HepG2 (cell line): ENCODE data around the gene EIF4EBP3. TPM values are rescaled to one million over a fixed set of nuclear protein-coding genes. Genes with fewer than 3 reads are reported as not detected.
A peak's percentile ranks its signal among the peaks of the same experiment; 100 is the strongest.

Source experiments
- ARNT ChIP-seq: fragments of 450-650 bp; IDR thresholded peaks from 2 replicates; pipeline ENCODE4 v1.6.1; 2017
- ATM ChIP-seq: fragments of 450-650 bp; IDR thresholded peaks from 2 replicates; pipeline ENCODE4 v1.7.1; 2017; ENCODE audit warnings: mild to moderate bottlenecking, borderline replicate concordance
- BRCA1 ChIP-seq: sonication (generic); formaldehyde crosslinking; IDR thresholded peaks from 2 replicates; pipeline ENCODE4 v1.4.0; 2020; ENCODE audit warnings: missing genetic modification reagents
- ETV6 ChIP-seq: sonication (generic); formaldehyde crosslinking; conservative IDR thresholded peaks from 2 replicates; pipeline ENCODE4 v1.4.0; 2020; ENCODE audit warnings: missing genetic modification reagents
- FOXO1 ChIP-seq: sonication (generic); formaldehyde crosslinking; IDR thresholded peaks from 2 replicates; pipeline ENCODE4 v1.4.0; 2020; ENCODE audit warnings: missing genetic modification reagents
- HES4 ChIP-seq: sonication (generic); formaldehyde crosslinking; IDR thresholded peaks from 2 replicates; pipeline ENCODE4 v1.9.0; 2021; ENCODE audit warnings: mild to moderate bottlenecking, missing genetic modification reagents, borderline replicate concordance
- JUN ChIP-seq: sonication (generic); formaldehyde crosslinking; IDR thresholded peaks from 2 replicates; pipeline ENCODE4 v1.4.0; 2020; ENCODE audit warnings: mild to moderate bottlenecking, missing genetic modification reagents
- MBNL3 ChIP-seq: fragments of 250-450 bp; sonication (Bioruptor Pico); conservative IDR thresholded peaks from 2 replicates; pipeline ENCODE4 v1.8.0; 2022; ENCODE audit warnings: mild to moderate bottlenecking, inconsistent platforms
- MEF2D ChIP-seq: sonication (generic); formaldehyde crosslinking; IDR thresholded peaks from 2 replicates; pipeline ENCODE4 v1.5.1; 2020; ENCODE audit warnings: mild to moderate bottlenecking, missing genetic modification reagents
- MIER2 ChIP-seq: IDR thresholded peaks from 2 replicates; pipeline ENCODE4 v1.6.1; 2016; ENCODE audit warnings: missing biosample characterization, missing genetic modification reagents
- NR2F6 ChIP-seq, 2 experiments: IDR thresholded peaks; 2 replicates each; pipeline ENCODE4 v1.6.1; 2016; ENCODE audit warnings: antibody characterized with exemption in 1 of 2, mild to moderate bottlenecking in 1 of 2
- ONECUT2 ChIP-seq: sonication (generic); formaldehyde crosslinking; IDR thresholded peaks from 2 replicates; pipeline ENCODE4 v1.4.0; 2020; ENCODE audit warnings: missing genetic modification reagents
- TAF15 ChIP-seq: fragments of 200-400 bp; formaldehyde crosslinking; IDR thresholded peaks from one replicate; pipeline ENCODE4 v1.6.1; 2018; ENCODE audit warnings: mild to moderate bottlenecking, low read depth, low read length; ENCODE audit not compliant: poor library complexity, severe bottlenecking
- ZNF143 ChIP-seq: sonication (generic); formaldehyde crosslinking; IDR thresholded peaks from 2 replicates; pipeline ENCODE4 v1.4.0; 2020; ENCODE audit warnings: missing genetic modification reagents
- ZNF614 ChIP-seq: IDR thresholded peaks from 2 replicates; pipeline ENCODE4 v1.6.1; 2018; ENCODE audit warnings: missing biosample characterization, missing genetic modification reagents, inconsistent platforms, borderline replicate concordance
- ZSCAN20 ChIP-seq: sonication (generic); formaldehyde crosslinking; IDR thresholded peaks from 2 replicates; pipeline ENCODE4 v1.4.0; 2020; ENCODE audit warnings: missing genetic modification reagents, mild to moderate bottlenecking, borderline replicate concordance
- polyA plus RNA-seq, 8 experiments: library from polyadenylated mRNA; depleted of rRNA in 3 of 8; stranded (reverse) in 7 of 8; unstranded in 1 of 8; fragments of >200 nt; fragmentation: Illumina TruSeq in 4 of 8; extraction: Trizol in 4 of 8; gene quantifications; 2 replicates each; pipeline versions ENCODE4 v1.2.1 to v1.2.3, GENCODE V29; 2011 to 2016; ENCODE audit warnings: low read depth in 4 of 8, missing spikeins in 1 of 8, mixed read lengths in 1 of 8; ENCODE audit not compliant: insufficient read depth in 1 of 8
- total RNA-seq, 5 experiments: library from RNA; depleted of rRNA; stranded (reverse); fragments of >200 nt; fragmentation: Illumina TruSeq; extraction: Trizol; gene quantifications; 2 replicates each; pipeline ENCODE4 v1.2.3, GENCODE V29; 2016; ENCODE audit warnings: low read depth in 1 of 5
- TF ChIP-seq, protein P1 (sequence below): sonication (generic); formaldehyde crosslinking; IDR thresholded peaks from 2 replicates; pipeline ENCODE4 v1.5.0; 2020; ENCODE audit warnings: mild to moderate bottlenecking, missing genetic modification reagents, borderline replicate concordance
- TF ChIP-seq, protein P2 (sequence below): sonication (generic); formaldehyde crosslinking; IDR thresholded peaks from 2 replicates; pipeline ENCODE4 v1.5.1; 2020; ENCODE audit warnings: missing genetic modification reagents, mild to moderate bottlenecking, borderline replicate concordance
- TF ChIP-seq, protein P3 (sequence below): sonication (generic); formaldehyde crosslinking; IDR thresholded peaks from 2 replicates; pipeline ENCODE4 v1.5.1; 2020; ENCODE audit warnings: missing genetic modification reagents, mild to moderate bottlenecking, borderline replicate concordance

Gene EIF4EBP3
- total and polyA plus RNA-seq, 2 of the 13 experiments (the other 11 are each of a cell fraction or from before 2014, with no cell fraction given) = 0.61 to 1.7 TPM

DNA sequence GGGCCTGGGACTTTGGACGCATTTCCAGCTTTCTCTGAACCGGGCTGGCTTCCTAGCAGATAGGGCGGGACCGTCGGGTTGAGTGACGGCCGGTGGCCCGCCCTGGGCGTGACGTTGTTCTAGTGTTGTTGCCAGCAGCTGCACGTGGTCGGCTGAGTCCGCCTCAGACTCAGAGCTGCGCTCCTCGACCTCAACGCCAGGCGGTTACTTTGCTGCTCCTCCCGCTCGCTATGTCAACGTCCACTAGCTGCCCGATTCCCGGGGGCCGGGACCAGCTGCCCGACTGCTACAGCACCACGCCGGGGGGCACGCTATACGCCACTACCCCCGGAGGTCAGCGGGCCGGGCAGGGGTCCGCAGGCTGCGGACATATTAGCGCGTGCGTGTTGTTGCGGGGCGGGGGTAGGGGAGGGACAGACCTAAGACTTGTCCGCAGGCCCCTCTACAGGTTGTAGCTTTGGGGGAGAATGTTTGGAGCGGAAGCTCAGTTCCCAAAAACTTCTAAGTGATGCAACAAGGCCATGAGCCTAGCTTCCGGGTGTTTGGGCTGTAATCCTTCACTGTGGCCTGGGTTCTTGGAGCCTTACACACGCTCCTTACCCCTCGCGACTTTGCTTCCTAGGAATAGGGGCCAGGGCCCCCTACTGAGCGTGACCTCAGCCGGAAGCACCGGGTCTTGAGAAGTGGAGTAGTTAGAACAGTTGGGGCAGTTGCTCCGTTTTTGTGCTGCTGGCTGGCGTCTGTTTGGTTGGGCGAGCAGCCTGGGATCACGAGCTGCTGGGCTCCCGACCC is at the start of gene EIF4EBP3 (continued):
- TF ChIP-seq, protein P1, sequence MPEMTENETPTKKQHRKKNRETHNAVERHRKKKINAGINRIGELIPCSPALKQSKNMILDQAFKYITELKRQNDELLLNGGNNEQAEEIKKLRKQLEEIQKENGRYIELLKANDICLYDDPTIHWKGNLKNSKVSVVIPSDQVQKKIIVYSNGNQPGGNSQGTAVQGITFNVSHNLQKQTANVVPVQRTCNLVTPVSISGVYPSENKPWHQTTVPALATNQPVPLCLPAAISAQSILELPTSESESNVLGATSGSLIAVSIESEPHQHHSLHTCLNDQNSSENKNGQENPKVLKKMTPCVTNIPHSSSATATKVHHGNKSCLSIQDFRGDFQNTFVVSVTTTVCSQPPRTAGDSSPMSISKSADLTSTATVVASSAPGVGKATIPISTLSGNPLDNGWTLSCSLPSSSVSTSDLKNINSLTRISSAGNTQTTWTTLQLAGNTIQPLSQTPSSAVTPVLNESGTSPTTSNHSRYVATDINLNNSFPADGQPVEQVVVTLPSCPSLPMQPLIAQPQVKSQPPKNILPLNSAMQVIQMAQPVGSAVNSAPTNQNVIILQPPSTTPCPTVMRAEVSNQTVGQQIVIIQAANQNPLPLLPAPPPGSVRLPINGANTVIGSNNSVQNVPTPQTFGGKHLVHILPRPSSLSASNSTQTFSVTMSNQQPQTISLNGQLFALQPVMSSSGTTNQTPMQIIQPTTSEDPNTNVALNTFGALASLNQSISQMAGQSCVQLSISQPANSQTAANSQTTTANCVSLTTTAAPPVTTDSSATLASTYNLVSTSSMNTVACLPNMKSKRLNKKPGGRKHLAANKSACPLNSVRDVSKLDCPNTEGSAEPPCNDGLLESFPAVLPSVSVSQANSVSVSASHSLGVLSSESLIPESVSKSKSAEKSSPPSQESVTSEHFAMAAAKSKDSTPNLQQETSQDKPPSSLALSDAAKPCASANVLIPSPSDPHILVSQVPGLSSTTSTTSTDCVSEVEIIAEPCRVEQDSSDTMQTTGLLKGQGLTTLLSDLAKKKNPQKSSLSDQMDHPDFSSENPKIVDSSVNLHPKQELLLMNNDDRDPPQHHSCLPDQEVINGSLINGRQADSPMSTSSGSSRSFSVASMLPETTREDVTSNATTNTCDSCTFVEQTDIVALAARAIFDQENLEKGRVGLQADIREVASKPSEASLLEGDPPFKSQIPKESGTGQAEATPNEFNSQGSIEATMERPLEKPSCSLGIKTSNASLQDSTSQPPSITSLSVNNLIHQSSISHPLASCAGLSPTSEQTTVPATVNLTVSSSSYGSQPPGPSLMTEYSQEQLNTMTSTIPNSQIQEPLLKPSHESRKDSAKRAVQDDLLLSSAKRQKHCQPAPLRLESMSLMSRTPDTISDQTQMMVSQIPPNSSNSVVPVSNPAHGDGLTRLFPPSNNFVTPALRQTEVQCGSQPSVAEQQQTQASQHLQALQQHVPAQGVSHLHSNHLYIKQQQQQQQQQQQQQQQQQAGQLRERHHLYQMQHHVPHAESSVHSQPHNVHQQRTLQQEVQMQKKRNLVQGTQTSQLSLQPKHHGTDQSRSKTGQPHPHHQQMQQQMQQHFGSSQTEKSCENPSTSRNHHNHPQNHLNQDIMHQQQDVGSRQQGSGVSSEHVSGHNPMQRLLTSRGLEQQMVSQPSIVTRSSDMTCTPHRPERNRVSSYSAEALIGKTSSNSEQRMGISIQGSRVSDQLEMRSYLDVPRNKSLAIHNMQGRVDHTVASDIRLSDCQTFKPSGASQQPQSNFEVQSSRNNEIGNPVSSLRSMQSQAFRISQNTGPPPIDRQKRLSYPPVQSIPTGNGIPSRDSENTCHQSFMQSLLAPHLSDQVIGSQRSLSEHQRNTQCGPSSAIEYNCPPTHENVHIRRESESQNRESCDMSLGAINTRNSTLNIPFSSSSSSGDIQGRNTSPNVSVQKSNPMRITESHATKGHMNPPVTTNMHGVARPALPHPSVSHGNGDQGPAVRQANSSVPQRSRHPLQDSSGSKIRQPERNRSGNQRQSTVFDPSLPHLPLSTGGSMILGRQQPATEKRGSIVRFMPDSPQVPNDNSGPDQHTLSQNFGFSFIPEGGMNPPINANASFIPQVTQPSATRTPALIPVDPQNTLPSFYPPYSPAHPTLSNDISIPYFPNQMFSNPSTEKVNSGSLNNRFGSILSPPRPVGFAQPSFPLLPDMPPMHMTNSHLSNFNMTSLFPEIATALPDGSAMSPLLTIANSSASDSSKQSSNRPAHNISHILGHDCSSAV = no peak
- TF ChIP-seq, protein P2, sequence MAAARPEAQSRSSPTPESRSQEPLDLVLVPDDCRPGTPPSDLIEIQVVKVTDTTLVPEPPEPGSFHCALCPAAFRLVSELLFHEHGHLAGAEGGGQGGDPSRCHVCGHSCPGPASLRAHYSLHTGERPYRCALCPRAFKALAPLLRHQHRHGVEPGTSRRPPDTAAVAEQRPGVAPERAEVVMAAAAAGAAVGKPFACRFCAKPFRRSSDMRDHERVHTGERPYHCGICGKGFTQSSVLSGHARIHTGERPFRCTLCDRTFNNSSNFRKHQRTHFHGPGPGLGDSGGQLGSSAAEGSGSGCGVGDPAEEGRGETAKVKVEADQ = 0 out of 2 replicates have a peak, but pooled peaks have one; percentile 71
- TF ChIP-seq MIER2 (CRISPR knock-in tag) (peak; percentile 21; the same call in 1 of the 2 replicates), ETV6 (CRISPR knock-in tag) (0 out of 2 replicates have a peak, but pooled peaks have one; percentile 39), NR2F6 (IDR thresholded peaks at IDR 0.05) (no peak), NR2F6 (CRISPR knock-in tag; IDR thresholded peaks at IDR 0.05) (no peak), HES4 (no peak), MBNL3 (CRISPR knock-in tag) (no peak), ARNT (no peak), ZNF614 (CRISPR knock-in tag) (peak; percentile 82; the same call in 1 of the 2 replicates), MEF2D (CRISPR knock-in tag) (peak; percentile 70; the same call in 1 of the 2 replicates), JUN (0 out of 2 replicates have a peak, but pooled peaks have one; percentile 16), TAF15 (no peak), ATM (no peak), FOXO1 (CRISPR knock-in tag) (peak; percentile 50; the same call in 1 of the 2 replicates), ONECUT2 (no peak), BRCA1 (no peak), ZNF143 (CRISPR knock-in tag) (peak; percentile 10; the same call in 1 of the 2 replicates), ZSCAN20 (no peak)
- TF ChIP-seq, protein P3, sequence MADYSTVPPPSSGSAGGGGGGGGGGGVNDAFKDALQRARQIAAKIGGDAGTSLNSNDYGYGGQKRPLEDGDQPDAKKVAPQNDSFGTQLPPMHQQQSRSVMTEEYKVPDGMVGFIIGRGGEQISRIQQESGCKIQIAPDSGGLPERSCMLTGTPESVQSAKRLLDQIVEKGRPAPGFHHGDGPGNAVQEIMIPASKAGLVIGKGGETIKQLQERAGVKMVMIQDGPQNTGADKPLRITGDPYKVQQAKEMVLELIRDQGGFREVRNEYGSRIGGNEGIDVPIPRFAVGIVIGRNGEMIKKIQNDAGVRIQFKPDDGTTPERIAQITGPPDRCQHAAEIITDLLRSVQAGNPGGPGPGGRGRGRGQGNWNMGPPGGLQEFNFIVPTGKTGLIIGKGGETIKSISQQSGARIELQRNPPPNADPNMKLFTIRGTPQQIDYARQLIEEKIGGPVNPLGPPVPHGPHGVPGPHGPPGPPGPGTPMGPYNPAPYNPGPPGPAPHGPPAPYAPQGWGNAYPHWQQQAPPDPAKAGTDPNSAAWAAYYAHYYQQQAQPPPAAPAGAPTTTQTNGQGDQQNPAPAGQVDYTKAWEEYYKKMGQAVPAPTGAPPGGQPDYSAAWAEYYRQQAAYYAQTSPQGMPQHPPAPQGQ (CRISPR knock-in tag) = no peak
